Suppressor macrophage treated with lipopolysaccharide for 1 hour (primary cell): Measurements from ENCODE around the gene LRRC71.

ENCODE experiments used
- DNase-seq, 3 donors: peaks; one replicate each; pipeline ENCODE4 v3.0.0-alpha.2; 2020 to 2022

Gene LRRC71

DNA sequence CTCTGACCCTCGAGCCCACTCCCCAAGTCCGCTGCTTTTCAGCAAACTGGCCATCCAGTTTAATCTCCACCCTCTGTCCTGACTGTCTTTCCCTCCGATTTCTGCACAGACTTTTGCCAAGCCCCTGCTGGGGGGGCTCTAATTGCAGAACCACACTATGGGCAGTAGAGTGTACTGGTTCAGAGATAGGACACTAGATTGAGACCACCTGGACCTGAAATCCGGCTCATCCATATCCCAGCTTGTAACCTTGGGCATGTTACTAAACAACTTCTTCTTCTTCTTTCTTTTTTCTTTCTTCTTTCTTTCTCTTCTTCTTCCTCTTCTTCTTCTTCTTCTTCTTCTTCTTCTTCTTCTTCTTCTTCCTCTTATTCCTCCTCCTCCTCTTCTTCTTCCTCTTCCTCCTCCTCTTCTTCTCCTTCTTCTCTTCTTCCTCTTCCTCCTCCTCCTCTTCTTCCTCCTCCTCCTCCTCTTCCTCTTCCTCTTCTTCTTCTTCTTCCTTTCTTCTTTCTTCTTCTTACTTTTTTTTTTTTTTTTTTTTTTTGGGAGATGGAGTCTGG, 7.7 kb downstream of the LRRC71 start:
- no peak for DNase-seq

DNA sequence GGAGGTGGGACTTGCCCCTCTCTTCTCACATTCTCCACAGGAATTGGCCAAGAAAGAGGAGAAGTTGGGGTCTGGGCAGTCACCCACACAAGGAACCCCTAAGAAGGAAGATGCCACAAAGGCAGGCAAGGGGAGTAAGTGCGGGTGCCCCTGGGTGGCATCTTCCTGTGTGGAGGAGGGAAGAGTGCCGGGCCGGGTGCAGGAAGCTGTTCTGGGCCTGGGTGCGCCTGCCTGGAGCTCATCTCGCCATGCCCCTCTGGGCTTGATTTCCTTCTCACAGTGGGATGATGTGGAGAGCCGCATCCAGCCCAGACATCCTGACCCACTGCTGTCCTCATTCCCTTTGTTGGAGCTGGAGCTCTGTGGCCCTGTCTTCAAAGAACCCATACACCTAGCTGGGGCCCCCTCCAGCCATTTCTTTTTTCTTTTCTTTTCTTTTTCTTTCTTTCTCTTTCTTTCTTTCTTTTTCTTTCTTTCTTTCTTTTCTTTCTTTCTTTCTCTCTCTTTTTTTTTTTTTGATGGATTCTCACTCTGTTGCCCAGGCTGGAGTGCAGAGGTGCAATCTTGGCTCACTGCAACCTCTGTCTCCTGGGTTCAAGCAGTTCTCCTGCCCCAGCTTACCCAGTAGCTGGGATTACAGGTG, 9.3 kb downstream of the LRRC71 start:
- no peak for DNase-seq

- no peak for DNase-seq
Observed at GRCh38 chr1:156930483-156930882, 10.1 kb downstream of the LRRC71 start.

- DNase-seq = peak; percentile 30 to 60 (median 46)
Observed at GRCh38 chr1:156931211-156931952, 10.9 kb downstream of the LRRC71 start.

GRCh38 chr1:156931974-156932710, 11.7 kb downstream of the LRRC71 start:
- DNase-seq = no peak

GRCh38 chr1:156933136-156933535, 12.7 kb downstream of the LRRC71 start:
- DNase-seq = no peak

DNA sequence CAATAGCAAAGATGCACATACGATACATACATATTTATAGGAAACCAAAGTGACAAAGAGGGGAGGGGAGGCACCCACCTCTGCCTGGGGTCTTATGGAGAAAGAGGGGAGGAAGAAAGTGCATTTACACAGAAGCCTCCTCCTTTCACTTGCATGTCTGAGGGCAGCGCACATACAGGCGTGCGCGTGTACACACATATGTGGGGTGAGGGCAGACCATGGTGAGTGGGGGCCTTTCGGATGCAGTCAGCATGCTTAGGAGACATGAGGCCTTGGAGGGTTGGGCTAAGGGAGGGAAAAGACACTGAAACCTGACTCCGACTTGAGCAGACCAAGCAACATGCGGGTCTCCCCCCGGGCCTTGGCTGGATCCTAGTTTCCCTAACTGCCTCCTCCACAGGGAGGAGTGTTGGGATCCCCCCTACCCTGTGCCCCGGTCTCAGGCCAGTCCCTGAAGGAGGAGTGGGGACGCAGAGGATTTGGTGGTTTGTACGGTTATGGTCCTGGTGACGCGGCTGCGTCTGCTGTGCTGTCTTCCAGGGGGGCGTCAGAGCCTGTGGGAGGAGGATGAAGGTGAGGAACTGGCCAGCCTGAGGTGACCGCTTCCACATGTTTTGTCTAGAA, 15.2 kb downstream of the LRRC71 start:
- no peak for DNase-seq

GRCh38 chr1:156936191-156936590, 15.8 kb downstream of the LRRC71 start:
- no peak for DNase-seq

GRCh38 chr1:156936721-156937220, 16.3 kb downstream of the LRRC71 start:
- no peak for DNase-seq

DNA sequence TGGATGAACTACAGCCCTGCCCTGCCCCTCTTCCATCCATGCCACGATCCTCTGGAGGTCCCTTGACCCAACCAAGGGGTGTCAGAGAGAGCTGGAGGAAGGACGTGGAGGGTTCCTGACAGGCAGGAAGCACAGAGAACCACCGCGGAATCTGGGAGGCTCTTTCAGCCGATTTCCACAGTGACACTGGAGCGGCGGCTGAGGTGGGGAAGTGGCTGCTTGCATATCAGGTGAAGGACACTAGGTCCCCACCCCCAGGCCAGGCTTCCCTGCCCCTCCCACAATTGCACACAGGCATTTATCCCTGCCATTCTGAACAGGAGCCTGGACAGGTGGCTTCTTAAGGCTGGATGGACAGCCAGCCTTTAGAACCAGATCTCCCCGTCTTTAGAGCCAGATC, 17.5 kb downstream of the LRRC71 start:
- no peak for DNase-seq

DNA sequence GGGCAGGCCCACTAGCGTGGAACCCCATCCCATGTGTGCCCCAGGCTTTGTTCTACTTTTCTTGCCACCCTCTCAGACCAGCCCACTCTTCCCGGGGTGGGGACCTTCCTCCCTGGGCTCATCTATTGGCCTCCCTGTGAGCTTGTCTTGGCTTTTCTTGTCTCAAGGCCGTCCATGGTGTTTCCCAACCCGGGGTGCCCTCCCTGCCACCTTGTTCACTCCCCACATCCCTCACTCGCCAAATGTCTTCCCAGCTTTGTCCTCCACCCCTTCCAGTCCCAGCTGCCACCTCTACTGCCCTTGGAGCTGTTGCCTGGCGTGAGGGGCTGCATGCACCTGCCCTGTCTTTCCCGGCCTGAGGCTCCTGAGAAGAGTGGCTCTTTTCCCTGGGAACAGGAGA, 18.4 kb downstream of the LRRC71 start:
- DNase-seq = no peak

DNA sequence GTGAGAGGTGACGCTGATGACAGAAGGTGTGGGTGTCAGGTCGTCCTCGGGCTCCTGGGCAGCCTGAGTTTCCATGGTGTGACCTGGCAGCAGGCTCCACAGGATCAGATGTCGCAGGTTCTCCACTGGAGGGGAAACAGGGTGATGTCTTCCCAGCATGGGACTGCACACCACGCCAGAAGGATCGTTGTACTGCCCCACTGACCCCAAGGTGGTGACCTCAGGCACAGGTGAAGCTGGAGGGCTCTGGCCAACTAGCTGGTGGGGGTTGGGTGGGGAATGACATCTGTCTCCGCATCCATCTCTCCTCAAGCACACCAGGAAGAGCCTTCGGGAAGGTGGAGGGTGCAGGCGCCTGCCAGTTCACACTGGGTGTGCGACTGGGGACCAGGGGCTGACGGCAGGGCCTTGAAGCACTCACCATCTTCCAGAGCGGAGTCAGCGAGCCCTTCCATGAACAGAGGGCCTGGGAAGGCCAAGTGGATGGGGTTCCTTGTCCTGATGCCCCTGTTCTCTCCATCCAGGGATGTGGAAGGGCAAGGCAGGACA, 19.4 kb downstream of the LRRC71 start:
- no peak for DNase-seq

DNA sequence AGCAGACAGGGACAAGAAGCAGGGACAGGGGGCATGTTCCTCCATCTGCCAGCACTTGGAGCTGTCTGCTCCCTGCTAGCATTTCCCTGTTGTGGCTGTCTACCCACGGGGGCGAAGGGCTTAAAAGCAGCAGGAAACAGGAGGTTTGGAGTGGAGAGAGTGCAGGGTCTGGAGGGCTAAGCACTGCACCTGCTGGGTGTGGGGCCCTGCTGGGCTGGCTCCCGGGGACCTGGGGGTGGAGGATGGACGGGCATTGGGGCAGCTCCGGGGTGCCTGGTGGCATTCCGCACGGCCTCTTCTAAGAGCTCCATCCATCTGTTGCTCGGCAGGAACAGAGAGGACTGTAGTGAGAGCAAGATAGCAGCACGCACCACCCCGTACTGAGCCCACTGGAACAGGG, 21.2 kb downstream of the LRRC71 start:
- DNase-seq = no peak

DNA sequence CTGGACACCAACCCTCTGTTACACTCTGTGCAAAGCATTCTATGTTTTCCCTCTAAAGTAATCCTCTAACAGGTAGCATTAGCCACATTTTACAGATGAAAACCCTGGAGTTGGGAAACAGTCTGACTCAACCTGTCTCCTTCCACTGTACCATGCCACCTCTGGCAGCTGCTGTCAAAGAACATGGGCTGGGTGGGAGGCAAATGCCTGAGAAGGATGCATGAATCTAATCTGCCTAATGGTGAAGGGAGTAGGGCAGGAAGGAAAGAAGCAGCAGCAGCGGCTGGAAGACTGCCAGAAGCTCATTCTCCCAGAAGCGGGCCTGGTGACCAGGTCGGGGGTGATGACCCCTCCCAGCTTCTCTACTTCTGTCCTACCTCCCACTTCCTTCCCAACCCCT, 21.7 kb downstream of the LRRC71 start:
- DNase-seq = no peak

GRCh38 chr1:156942576-156942975, 22.1 kb downstream of the LRRC71 start:
- no peak for DNase-seq

GRCh38 chr1:156943756-156944155, 23.3 kb downstream of the LRRC71 start:
- no peak for DNase-seq

- no peak for DNase-seq
Observed at GRCh38 chr1:156944268-156944667, 23.8 kb downstream of the LRRC71 start.

GRCh38 chr1:156944848-156945247, 24.4 kb downstream of the LRRC71 start:
- no peak for DNase-seq

DNA sequence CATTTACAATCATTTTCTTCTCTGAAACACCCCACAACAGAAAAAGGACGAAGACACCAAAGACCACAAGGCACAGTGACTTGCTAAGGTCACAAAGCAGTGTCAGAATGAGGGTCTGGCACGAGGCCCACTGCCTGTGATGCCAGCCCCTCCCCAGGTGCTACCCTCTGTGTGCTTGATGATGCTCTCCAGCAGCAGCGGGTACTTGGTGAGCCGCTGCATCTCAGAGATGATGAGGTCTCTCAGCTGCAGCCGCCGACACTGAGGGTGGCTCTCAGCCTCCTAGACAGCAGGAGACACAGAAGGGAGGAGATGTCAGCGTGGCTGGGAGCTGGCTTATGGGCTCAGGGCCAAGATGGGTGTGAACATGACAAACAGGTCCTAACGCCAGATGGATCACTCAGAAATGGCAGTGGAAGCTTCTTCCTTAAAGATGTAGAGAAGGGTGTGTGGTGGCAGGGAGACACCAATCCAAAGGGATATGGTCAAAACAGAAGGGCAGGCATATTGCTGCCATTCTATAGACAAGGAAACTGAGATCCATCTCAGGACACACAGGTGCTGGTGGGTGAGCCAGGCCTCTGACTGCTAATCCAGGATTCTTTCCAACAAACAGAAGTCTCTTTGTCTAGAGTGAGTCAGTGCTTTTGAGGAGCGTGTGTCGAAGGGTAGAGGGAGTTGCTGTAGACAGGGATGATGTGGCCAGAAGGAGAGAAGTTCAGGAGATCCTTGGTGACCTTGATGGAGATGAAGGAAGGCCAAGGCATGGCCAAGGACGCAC, 25.6 kb downstream of the LRRC71 start:
- no peak for DNase-seq

- no peak for DNase-seq
Observed at GRCh38 chr1:156947127-156947526, 26.7 kb downstream of the LRRC71 start.

DNA sequence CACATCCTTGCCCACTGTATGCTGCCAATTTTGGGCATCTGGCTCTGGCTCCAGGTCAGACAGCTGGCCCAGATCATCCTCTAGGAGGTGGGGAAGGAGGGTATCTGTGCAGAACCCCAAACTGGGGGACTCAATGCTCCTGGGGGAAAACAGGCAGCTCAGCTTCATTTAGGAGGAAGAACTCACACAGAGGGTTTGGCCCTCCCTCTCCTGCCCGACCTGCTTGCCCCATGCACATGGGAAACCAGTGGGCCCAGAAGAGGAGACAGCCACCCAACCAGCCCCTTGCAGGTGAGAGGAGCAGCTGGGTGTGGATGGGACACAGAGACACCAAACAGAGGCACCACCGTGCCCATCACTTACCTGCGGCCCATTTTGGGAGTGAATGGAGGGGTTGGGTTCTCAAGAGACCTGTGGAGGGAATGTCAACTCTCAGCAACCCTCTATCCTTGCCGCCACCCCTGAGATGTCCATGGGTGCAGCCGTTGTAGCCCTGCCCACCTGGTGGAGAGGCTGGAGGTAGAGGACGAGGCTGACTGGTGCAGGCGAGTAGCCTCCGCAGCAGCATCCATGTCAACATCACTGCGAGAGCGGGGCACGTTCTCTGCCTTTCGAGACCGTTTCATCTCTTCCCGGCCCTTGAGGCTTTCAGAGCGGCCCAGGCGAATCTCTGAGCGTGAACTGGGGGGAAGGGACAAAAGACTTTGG, 27.5 kb downstream of the LRRC71 start:
- no peak for DNase-seq
